Measurements from ENCODE around the gene PDGFD. TPM values are rescaled to one million over a fixed set of nuclear protein-coding genes. Genes with fewer than 3 reads are reported as not detected.
A peak's percentile ranks its signal among the peaks of the same experiment; 100 is the strongest.

Gene PDGFD
- total RNA-seq, 1 donor from 2014 or later: 0.53 TPM

GRCh38 chr11:103961010-103961409 lies 202.9 kb downstream of the PDGFD start:
- H3K4me3 ChIP-seq (ENCODE audit: low read depth, low read length): no peak overlapping the region
- no peak for FAIRE-seq
- peak; percentile 93 for DNase-seq (ENCODE audit: low read depth)
- H3K27me3 ChIP-seq (ENCODE audit: control insufficient read depth, insufficient read depth, low read length): no peaks in the 10 kb centered on the region
- no peak for TF ChIP-seq CTCF (IDR thresholded peaks at IDR 0.05; ENCODE audit: insufficient read depth, low read length, severe bottlenecking)
- H3K36me3 ChIP-seq (ENCODE audit: control insufficient read depth, insufficient read depth, low read length): no peaks in the 10 kb centered on the region

GRCh38 chr11:103960108-103960507 lies 203.8 kb downstream of the PDGFD start:
- TF ChIP-seq CTCF (IDR thresholded peaks at IDR 0.05; ENCODE audit: insufficient read depth, low read length, severe bottlenecking): no peak
- FAIRE-seq (no peak), DNase-seq (ENCODE audit: low read depth) (no peak)
- H3K36me3 ChIP-seq (ENCODE audit: control insufficient read depth, insufficient read depth, low read length): no peaks in the 10 kb centered on the region
- H3K4me3 ChIP-seq (ENCODE audit: low read depth, low read length): no peak overlapping the region
- H3K27me3 ChIP-seq (ENCODE audit: control insufficient read depth, insufficient read depth, low read length): no peaks in the 10 kb centered on the region

GRCh38 chr11:103959279-103959942 lies 204.5 kb downstream of the PDGFD start:
- FAIRE-seq (no peak), DNase-seq (ENCODE audit: low read depth) (no peak)
- no peaks in the 10 kb centered on the region for H3K36me3 ChIP-seq (ENCODE audit: control insufficient read depth, insufficient read depth, low read length)
- H3K4me3 ChIP-seq (ENCODE audit: low read depth, low read length): no peak overlapping the region
- no peak for TF ChIP-seq CTCF (IDR thresholded peaks at IDR 0.05; ENCODE audit: insufficient read depth, low read length, severe bottlenecking)
- no peaks in the 10 kb centered on the region for H3K27me3 ChIP-seq (ENCODE audit: control insufficient read depth, insufficient read depth, low read length)

GRCh38 chr11:103958475-103959215 lies 205.3 kb downstream of the PDGFD start:
- FAIRE-seq: no peak
- DNase-seq (ENCODE audit: low read depth): no peak
- TF ChIP-seq CTCF (IDR thresholded peaks at IDR 0.05; ENCODE audit: insufficient read depth, low read length, severe bottlenecking): no peak

GRCh38 chr11:103953797-103954486 lies 210.0 kb downstream of the PDGFD start:
- no peak for FAIRE-seq
- DNase-seq (ENCODE audit: low read depth): no peak
- no peak for TF ChIP-seq CTCF (IDR thresholded peaks at IDR 0.05; ENCODE audit: insufficient read depth, low read length, severe bottlenecking)
- Histone ChIP-seq H3K4me3 (ENCODE audit: low read depth, low read length) (no peak overlapping the region), H3K27me3 (ENCODE audit: control insufficient read depth, insufficient read depth, low read length) (no peaks in the 10 kb centered on the region), H3K36me3 (ENCODE audit: control insufficient read depth, insufficient read depth, low read length) (no peaks in the 10 kb centered on the region)

More at GRCh38 chr11:103958475-103959215, 205.3 kb downstream of the PDGFD start:
- Histone ChIP-seq H3K36me3 (ENCODE audit: control insufficient read depth, insufficient read depth, low read length) (no peaks in the 10 kb centered on the region), H3K27me3 (ENCODE audit: control insufficient read depth, insufficient read depth, low read length) (no peaks in the 10 kb centered on the region), H3K4me3 (ENCODE audit: low read depth, low read length) (no peak overlapping the region)
